Bone marrow (tissue), 2 donors: Measurements from ENCODE around the gene SLC6A12.
"Not testable (repeated sequence)": the region's sequence is repeated elsewhere in the genome, so short reads cannot be mapped to it uniquely, and the experiment has no call there.

ENCODE experiments used
- DNase-seq, 2 donors: peaks; one replicate each; lab custom pipeline; 2025; lab: John Stamatoyannopoulos, UW

SLC6A12 gene

GRCh38 chr12:197911-198695 is 15.9 kb downstream of the SLC6A12 start:
- DNase-seq = no peak

DNA sequence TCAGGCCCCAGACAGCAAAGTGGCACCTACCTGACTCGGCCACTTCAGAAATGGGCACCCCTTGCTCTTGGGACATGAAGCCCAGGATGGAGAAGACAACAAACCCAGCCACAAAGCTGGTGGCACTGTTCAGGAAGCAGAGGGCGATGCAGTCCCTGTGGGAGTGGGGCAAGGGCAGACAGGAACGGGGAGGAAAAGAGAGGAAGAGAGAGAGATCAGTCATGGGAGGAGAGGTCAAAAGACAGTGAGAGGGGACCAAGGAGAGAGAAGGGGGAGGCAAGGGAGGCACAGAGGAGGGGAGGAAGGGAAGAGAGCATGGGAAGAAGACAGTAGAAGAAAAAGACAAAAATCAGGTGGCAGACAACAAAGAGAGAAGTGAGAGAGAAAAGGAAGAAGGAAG is 16.6 kb downstream of the SLC6A12 start:
- no peak for DNase-seq

- no peak for DNase-seq
These were observed 17.5 kb downstream of the SLC6A12 start for GRCh38 chr12:196436-196835.

DNA sequence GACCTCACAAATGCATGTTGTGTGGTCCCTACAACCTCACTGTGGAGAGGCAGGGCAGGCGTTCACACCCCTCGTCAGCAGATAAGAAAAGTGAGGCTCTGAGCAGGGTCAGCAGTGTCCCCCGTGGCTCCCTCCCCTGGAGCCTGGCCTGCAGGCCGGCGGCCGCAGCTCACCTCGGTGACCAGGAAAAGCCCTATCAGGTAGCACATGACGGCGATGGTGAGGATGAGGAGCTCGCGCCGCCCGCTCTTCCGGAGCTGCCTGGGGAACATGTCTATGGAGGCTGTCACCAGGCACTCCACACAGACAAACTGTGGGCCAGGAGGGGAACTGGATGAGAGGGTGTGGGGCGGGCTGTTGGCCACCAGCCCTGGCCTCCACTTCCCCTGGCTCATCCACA is 18.0 kb downstream of the SLC6A12 start:
- no peak for DNase-seq

- no peak for DNase-seq
These were observed 18.8 kb downstream of the SLC6A12 start for GRCh38 chr12:195156-195555.

- no peak for DNase-seq
These were observed 19.7 kb downstream of the SLC6A12 start for GRCh38 chr12:194276-194675.

- DNase-seq = no peak
These were observed 20.7 kb downstream of the SLC6A12 start for GRCh38 chr12:193261-193660.

- DNase-seq = no peak
These were observed 22.4 kb downstream of the SLC6A12 start for GRCh38 chr12:191541-191940.

GRCh38 chr12:190881-191280 is 23.1 kb downstream of the SLC6A12 start:
- no peak for DNase-seq

- DNase-seq = no peak
These were observed 24.4 kb downstream of the SLC6A12 start for GRCh38 chr12:189622-189962.

- DNase-seq = peak in 1 of 2 donors; percentile 13
These were observed 24.9 kb downstream of the SLC6A12 start for GRCh38 chr12:188910-189621.

DNA sequence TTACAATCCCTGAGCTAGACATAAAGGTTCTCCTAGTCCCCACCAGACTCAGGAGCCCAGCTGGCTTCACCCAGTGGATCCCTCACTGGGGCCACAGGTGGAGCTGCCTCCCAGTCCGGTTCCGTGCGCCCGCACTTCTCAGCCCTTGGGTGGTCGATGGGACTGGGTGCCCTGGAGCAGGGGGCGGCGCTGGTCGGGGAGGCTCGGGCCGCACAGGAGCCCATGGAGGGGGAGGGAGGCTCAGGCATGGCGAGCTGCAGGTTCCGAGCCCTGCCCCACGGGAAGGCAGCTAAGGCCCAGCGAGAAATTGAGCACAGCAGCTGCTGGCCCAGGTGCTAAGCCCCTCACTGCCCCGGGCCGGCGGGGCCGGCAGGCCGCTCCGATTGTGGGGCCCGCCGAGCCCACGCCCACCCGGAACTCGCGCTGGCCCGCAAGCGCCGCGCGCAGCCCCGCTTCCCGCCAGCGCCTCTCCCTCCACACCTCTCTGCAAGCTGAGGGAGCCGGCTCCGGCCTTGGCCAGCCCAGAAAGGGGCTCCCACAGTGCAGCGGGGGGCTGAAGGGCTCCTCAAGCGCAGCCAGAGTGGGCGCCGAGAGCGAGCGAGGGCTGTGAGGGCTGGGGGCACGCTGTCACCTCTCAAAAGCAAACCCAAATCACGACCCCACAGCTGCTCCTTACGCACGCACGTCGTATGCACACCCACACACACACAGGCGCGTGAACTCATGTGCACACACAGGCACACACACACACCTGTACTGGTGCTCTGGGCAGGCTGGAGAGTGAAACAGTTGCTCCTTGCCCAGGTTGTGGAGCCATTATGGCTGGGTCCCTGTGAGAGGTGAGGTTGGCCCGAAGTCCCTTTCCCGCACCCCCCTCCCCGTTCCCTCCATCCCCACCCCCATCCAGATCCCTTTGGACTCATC is 25.7 kb downstream of the SLC6A12 start:
- not testable (repeated sequence) for DNase-seq

GRCh38 chr12:186006-186625 is 27.8 kb downstream of the SLC6A12 start:
- no peak for DNase-seq

DNA sequence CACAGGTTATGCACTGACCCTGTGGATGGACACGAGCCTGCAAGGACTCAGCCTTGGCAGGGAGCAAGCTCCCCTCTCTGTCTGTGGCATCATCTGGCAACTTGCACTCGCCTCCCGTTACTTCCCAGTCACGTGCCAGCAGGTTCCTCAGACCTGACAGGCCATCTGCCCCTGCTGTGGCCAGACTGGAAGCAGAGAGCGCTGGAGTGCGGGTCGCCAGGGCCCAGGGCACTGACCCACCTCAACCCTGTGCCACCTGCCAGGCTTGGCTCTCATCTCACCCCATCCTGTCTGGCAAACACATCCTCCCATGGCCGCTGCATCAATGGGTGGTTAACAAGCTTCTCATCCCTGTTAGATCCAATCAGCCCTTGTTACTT is 28.4 kb downstream of the SLC6A12 start:
- no peak for DNase-seq

DNA sequence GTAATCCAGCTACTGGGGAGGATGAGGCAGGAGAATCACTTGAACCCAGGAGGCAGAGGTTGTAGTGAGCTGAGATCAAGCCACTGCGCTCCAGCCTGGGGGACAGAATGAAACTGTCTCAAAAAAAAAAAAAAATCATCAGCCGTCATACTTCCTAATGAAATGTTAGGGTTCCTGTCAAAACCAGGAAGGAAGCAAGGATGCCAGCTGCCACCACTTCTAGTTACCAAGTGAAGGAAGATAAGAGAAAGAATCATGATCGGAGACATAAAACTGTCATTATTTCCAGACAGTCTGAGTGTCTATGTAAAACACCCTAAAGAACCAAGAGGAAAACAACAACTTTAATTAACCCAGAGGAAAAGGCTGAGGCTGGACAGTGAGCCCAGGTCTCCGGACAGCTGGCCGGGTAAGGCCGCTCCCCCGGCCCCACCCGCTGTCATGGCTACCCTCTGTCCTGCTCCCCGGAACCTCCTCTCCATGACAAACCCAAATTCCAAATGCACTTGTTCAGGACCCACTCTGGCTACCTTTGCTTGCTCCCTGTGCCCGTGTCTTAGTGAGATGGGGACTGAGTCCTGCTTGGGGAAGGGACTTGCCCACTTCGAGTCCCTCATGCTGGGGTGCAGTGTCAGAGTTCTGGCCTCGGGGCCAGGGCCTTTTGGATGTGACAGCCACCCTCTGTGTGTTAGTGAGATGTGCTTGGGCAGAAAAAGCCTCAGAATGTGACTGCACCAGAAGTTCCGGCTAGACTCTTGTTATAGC is 29.0 kb downstream of the SLC6A12 start:
- DNase-seq = no peak

DNA sequence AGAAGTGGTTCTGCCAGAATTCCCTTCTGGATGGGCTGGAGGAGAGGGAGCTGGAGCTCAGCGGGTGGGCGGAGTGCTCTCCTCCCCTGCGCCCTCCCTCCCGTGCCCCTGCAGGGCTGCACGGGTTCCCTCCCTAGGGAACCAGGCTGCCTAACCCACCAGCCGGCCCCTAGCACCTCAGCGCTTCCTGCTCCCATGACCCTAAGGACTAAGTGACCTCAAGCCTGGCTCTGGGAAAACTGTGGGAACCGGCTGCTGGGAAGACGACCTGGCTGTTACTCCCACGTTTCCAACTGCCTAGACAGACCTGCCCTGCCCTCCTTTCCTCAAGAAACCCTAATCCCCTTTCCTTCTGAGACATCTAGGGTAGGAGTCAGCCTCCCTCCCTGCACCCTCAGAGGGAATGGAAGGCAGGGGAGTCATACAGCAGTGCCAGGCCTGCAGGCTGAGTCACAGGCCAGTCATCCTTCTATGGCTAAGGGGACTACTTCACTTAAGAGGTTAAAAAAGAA is 31.5 kb downstream of the SLC6A12 start:
- DNase-seq = no peak

- no peak for DNase-seq
These were observed 32.0 kb downstream of the SLC6A12 start for GRCh38 chr12:181921-182320.

GRCh38 chr12:180445-180844 is 33.5 kb downstream of the SLC6A12 start:
- peak in 1 of 2 donors; percentile 24 for DNase-seq

GRCh38 chr12:179885-180284 is 34.1 kb downstream of the SLC6A12 start:
- DNase-seq = no peak

DNA sequence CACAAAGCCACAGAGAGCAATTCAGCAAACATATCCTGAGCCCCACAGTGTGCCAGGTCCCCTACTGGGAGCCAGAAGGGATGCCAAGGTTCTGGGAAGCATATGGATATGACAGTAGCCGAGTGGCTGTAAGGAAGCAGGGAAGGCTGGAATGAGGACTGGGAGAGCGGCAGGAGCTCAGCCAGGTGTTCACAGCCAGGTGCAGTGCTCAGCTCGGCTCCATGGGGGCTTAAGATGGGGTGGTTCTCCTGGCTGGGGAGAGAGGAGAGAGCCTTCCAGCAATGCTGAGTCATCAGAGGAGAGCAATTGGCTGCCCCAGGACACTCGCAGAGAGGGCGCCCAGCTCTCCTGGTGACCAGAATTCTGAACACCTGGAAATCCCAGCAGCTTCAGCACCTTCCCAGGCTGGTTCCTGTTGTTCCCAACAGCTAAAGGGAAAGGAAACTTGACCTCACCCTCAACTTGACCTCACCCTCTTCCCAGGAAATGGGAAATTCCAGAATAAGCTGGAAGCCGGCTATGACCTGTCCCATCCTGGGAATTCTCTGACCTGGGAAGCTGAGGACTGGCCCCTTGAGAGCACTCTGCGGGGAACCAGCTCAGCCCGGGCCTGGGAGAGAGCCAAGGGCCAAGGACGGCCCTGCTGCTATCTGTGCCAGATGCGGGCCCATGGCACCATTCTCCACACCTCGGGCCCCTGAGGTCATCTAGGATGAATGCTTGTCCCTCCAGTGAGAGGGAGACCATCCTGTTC is 34.6 kb downstream of the SLC6A12 start:
- DNase-seq = no peak

- no peak for DNase-seq
These were observed 35.2 kb downstream of the SLC6A12 start for GRCh38 chr12:178829-179109.
